T-cell (primary cell): ENCODE measurements around the gene TENM3. TPM values are rescaled to one million over a fixed set of nuclear protein-coding genes. Genes with fewer than 3 reads are reported as not detected.

Experiments
- ATAC-seq, 4 experiments: fragments of 200-7000 bp in 3 of 4; fragments of 150-1000 bp in 1 of 4; cut with Tn5 transposase; replicated peaks in 1 of 4; 1 replicate in 3 of 4; 2 replicates in 1 of 4; pipeline ENCODE4 v1.10.0; 2021; ENCODE audit warnings: moderate library complexity in 3 of 4, mild to moderate bottlenecking in 2 of 4, moderate number of reproducible peaks in 1 of 4
- CTCF ChIA-PET, 2 donors: fragments of 300-600 bp; sonication (Branson Sonifier 250); formaldehyde crosslinking; loops; one replicate each; lab custom pipeline; 2022; ENCODE audit warnings: antibody characterized with exemption in 2 of 2; lab: Charles Lee
- POLR2A ChIA-PET, 2 donors: fragments of 300-600 bp; sonication (Branson Sonifier 250); formaldehyde crosslinking; loops; one replicate each; lab custom pipeline; 2022; ENCODE audit warnings: antibody characterized with exemption in 2 of 2; lab: Charles Lee
- DNase-seq, 35 experiments: peaks; one replicate each; pipeline versions ENCODE4 v3.0.0 to v3.0.0-alpha.2; 2013 to 2023
- H3K27ac ChIP-seq: one replicate; pipeline ENCODE4 v1.5.1; 2013; ENCODE audit warnings: low read length
- H3K27me3 ChIP-seq, 2 experiments: replicated peaks in 1 of 2; 1 replicate in 1 of 2; 2 replicates in 1 of 2; pipeline versions ENCODE4 v1.6.1 to v1.7.0; 2013; ENCODE audit warnings: low read length in 1 of 2, mixed read lengths in 1 of 2; ENCODE audit not compliant: control insufficient read depth in 2 of 2, insufficient read depth in 2 of 2; ENCODE audit errors: extremely low read depth in 1 of 2
- H3K36me3 ChIP-seq, 2 donors: 1 replicate in 1 of 2; 2 replicates in 1 of 2; pipeline versions ENCODE4 v1.6.1 to v1.7.0; 2013; ENCODE audit warnings: low read length in 1 of 2; ENCODE audit not compliant: control insufficient read depth in 2 of 2, insufficient read depth in 1 of 2; ENCODE audit errors: extremely low read depth in 1 of 2
- H3K4me1 ChIP-seq, 2 experiments: 1 replicate in 1 of 2; 2 replicates in 1 of 2; pipeline versions ENCODE4 v1.6.1 to v1.7.0; 2013; ENCODE audit warnings: low read length in 2 of 2, mixed read lengths in 1 of 2; ENCODE audit not compliant: insufficient read depth in 2 of 2, control insufficient read depth in 1 of 2; ENCODE audit errors: extremely low read depth in 1 of 2
- H3K4me3 ChIP-seq, 2 donors: 1 replicate in 1 of 2; 2 replicates in 1 of 2; pipeline versions ENCODE4 v1.5.1 to v1.7.0; 2013; ENCODE audit warnings: mild to moderate bottlenecking in 2 of 2, low read length in 1 of 2, moderate library complexity in 1 of 2; ENCODE audit not compliant: control insufficient read depth in 1 of 2; ENCODE audit errors: extremely low read depth in 1 of 2
- H3K9me3 ChIP-seq: 2 replicates; pipeline ENCODE4 v1.7.0; 2013
- H3K27ac Mint-ChIP-seq, 2 donors: one replicate each; pipeline ENCODE4 v1.8.0; 2020 to 2021; ENCODE audit warnings: mild to moderate bottlenecking in 2 of 2, mixed read lengths in 2 of 2
- H3K27me3 Mint-ChIP-seq, 2 donors: one replicate each; pipeline ENCODE4 v1.8.0; 2021 to 2022; ENCODE audit warnings: mixed read lengths in 2 of 2
- H3K36me3 Mint-ChIP-seq: one replicate; pipeline ENCODE4 v1.8.0; 2021; ENCODE audit warnings: mixed read lengths
- H3K4me1 Mint-ChIP-seq, 3 donors: one replicate each; pipeline ENCODE4 v1.8.0; 2020 to 2022; ENCODE audit warnings: mixed read lengths in 3 of 3, mild to moderate bottlenecking in 1 of 3
- H3K4me3 Mint-ChIP-seq, 3 donors: one replicate each; pipeline ENCODE4 v1.8.0; 2020 to 2022; ENCODE audit warnings: mild to moderate bottlenecking in 3 of 3, mixed read lengths in 3 of 3, moderate library complexity in 3 of 3
- H3K9me3 Mint-ChIP-seq, 3 donors: one replicate each; pipeline ENCODE4 v1.8.0; 2020 to 2022; ENCODE audit warnings: mixed read lengths in 3 of 3
- WGBS: methylation state at CpG from one replicate; pipeline ENCODE4 v1.1.5; 2013; ENCODE audit warnings: missing lambda C conversion rate; ENCODE audit not compliant: insufficient coverage; 5-methylcytosine and 5-hydroxymethylcytosine counted together
- total RNA-seq, 35 experiments: library from RNA in 6 of 35; stranded (reverse) in 6 of 35; fragments of 120-200 nt in 1 of 35; gene quantifications; one replicate each; pipeline versions ENCODE4 v1.2.1 to v1.2.4 and lab custom pipeline; 2013 to 2026

TENM3 gene
- total RNA-seq, 5 donors from 2014 or later (not counting 1 experiment from before 2014, with no cell fraction given): 0.03 to 0.44 (median 0.16) TPM; not detected in 2

DNA sequence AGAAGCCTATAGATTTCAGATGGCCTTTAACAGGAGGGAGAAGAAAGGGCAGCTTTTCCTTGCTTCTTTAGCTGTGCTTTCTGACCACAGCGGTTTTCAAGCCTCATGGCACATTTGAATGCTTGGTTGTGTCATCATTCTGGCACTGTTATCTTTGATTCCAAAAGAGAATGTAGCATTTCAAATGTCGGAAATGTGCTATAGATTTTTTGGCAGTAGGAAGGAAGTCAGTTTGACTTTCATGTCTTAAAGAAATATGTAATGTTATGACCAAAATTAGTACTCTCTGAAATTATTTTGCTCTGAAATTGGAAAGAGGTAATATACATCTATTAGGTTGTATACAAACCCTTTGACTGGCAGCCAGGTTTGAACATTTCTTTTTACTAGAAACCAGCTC lies 171.9 kb downstream of the TENM3 start:
- no peak for DNase-seq
- POLR2A ChIA-PET: no interaction called here
- H3K27ac Mint-ChIP-seq: no peak overlapping the region
- Histone ChIP-seq H3K4me3 (no peak overlapping the region), H3K36me3 (no peaks in the 10 kb centered on the region), H3K9me3 (no peaks in the 10 kb centered on the region), H3K27me3 (no peaks in the 10 kb centered on the region), H3K27ac (no peak overlapping the region), H3K4me1 (no peaks in the 10 kb centered on the region)
- H3K36me3 Mint-ChIP-seq: no peaks in the 10 kb centered on the region
- no peak for ATAC-seq
- CTCF ChIA-PET: no interaction called here
- no peaks in the 10 kb centered on the region for H3K4me1 Mint-ChIP-seq
- peaks cover 8 to 22% (median 12%) of the 10 kb centered on the region in 3 donors for H3K9me3 Mint-ChIP-seq
- H3K4me3 Mint-ChIP-seq: no peak overlapping the region
- whole genome bisulfite sequencing: 57% methylated on average over 1 of the region's 2 CpGs
- peaks cover 0 to 3% of the 10 kb centered on the region in 2 donors for H3K27me3 Mint-ChIP-seq

DNA sequence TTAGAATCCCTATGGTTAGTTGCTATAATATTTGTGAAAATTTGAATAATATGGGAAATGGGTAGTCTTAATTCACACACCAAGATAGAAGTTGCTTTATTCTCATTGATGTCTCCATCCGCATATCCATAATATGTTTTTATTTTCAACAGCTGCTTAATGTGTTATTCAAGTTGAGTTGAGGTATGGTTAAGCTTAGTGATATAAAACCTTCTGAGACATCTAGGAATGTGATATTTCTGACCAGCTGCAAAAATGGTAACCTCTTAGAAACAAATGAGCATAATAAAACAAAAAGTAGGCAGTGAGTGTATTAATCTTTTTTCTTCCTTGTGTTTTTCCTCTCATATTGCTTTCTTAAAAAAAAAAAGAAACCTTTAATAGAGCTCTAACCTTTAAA lies 172.9 kb downstream of the TENM3 start:
- CTCF ChIA-PET: no interaction called here
- no peaks in the 10 kb centered on the region for H3K9me3 ChIP-seq
- POLR2A ChIA-PET: no interaction called here
- H3K4me1 ChIP-seq: no peaks in the 10 kb centered on the region
- H3K27me3 Mint-ChIP-seq: peaks cover 0 to 3% of the 10 kb centered on the region in 2 donors
- no peak for DNase-seq
- H3K4me1 Mint-ChIP-seq: no peaks in the 10 kb centered on the region
- no CpG with 5 or more reads among the region's 1 CpG for WGBS
- ATAC-seq: no peak
- H3K27ac Mint-ChIP-seq: no peak overlapping the region
- no peak overlapping the region for H3K4me3 ChIP-seq
- no peaks in the 10 kb centered on the region for H3K36me3 ChIP-seq
- no peaks in the 10 kb centered on the region for H3K36me3 Mint-ChIP-seq
- peaks cover 8 to 22% (median 12%) of the 10 kb centered on the region in 3 donors for H3K9me3 Mint-ChIP-seq
- H3K27me3 ChIP-seq: no peaks in the 10 kb centered on the region
- H3K27ac ChIP-seq: no peak overlapping the region
- no peak overlapping the region for H3K4me3 Mint-ChIP-seq

DNA sequence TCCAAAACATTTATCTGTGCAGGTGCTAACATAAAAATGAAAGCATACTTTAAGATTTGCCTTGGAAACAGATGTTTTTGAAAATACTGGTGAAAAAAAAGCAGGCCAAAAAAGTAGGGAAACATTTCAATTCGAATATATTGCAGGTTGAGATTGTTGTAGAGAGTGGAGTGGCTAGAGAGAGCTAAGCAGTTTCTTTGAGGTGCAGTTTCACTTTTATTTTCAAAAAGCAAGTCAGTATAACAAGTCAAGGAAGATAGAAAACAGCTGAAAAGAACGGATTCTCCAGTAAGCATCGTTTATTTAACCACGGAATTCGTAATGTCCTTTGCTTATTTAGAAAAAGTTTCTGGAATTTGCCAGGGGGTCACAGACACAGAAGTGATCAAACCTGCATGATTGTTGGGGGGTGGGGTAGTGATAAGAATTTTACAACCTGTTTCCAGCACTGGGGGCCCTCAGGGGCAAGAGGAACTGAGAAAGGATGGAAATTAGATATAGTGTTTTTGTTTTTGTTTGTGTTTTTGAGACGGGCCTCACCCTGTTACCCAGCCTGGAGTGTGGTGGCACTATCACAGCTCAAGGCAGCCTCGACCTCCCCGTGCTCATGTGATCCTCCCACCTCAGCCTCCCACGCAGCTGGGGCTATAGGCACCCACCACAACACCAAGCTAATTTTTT lies 175.0 kb downstream of the TENM3 start:
- ATAC-seq (no peak), DNase-seq (no peak)
- POLR2A ChIA-PET: no interaction called here
- no peaks in the 10 kb centered on the region for H3K4me1 Mint-ChIP-seq
- no peaks in the 10 kb centered on the region for H3K9me3 ChIP-seq
- no peaks in the 10 kb centered on the region for H3K4me1 ChIP-seq
- no peak overlapping the region for H3K27ac Mint-ChIP-seq
- no peaks in the 10 kb centered on the region for H3K36me3 ChIP-seq
- no peak overlapping the region for H3K4me3 ChIP-seq
- no peaks in the 10 kb centered on the region for H3K27me3 ChIP-seq
- H3K27ac ChIP-seq: no peak overlapping the region
- CTCF ChIA-PET: no interaction called here
- peaks cover 0 to 3% of the 10 kb centered on the region in 2 donors for H3K27me3 Mint-ChIP-seq
- no peak overlapping the region for H3K4me3 Mint-ChIP-seq
- peaks cover 0 to 14% (median 9%) of the 10 kb centered on the region in 3 donors for H3K9me3 Mint-ChIP-seq
- 78% methylated on average over 4 of the region's 9 CpGs for WGBS
- H3K36me3 Mint-ChIP-seq: no peaks in the 10 kb centered on the region

DNA sequence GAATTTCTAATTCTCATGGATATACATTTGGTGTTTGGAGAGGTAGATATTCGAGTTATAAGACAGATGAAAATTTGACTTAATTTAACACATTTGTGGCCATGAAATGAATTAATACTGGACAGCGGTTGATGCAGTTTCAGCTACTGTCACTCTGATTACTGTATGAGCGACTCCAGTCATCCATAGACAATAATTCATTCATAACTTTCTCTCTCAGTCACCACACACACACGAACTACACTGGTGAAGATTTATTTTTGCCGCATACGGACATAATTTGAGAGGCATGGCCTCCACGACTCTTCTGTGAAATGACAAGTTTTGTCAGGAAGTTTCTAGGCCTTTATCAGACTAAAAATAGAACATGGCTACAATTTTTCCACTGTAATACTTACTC lies 177.0 kb downstream of the TENM3 start:
- no peak overlapping the region for H3K4me3 Mint-ChIP-seq
- Histone ChIP-seq H3K36me3 (no peaks in the 10 kb centered on the region), H3K9me3 (no peaks in the 10 kb centered on the region), H3K27ac (no peak overlapping the region), H3K27me3 (no peaks in the 10 kb centered on the region), H3K4me1 (no peaks in the 10 kb centered on the region), H3K4me3 (no peak overlapping the region)
- 71% methylated on average over 1 of the region's 7 CpGs for WGBS
- no peaks in the 10 kb centered on the region for H3K4me1 Mint-ChIP-seq
- H3K9me3 Mint-ChIP-seq: peaks cover 0 to 4% (median 0%) of the 10 kb centered on the region in 3 donors
- H3K27me3 Mint-ChIP-seq: peaks cover 0 to 3% of the 10 kb centered on the region in 2 donors
- no peaks in the 10 kb centered on the region for H3K36me3 Mint-ChIP-seq
- ChIA-PET CTCF (no interaction called here), POLR2A (no interaction called here)
- no peak overlapping the region for H3K27ac Mint-ChIP-seq
- no peak for ATAC-seq
- no peak for DNase-seq

DNA sequence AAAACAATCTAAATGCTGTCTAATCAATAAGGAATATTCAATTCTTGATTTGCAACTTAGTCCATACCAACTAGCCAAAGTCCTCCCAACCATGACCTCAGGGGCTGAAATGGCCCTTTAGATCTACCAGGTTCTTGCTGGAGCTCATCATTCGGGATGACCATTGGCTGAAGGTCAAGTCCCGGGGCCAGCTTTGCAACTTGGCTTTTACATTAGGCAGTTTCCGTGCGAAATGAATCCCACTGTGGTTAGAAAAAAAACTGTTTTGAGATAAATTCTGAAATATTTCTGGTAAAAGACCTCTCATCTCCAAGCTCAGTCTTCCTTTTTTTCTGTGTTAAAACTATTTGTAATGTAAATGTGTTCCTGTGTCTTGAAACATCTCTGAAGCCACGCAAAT lies 178.6 kb downstream of the TENM3 start:
- Mint-ChIP-seq H3K4me3 (no peak overlapping the region), H3K27me3 (peaks cover 3 to 8% of the 10 kb centered on the region in 2 donors), H3K9me3 (peaks cover 0 to 4% (median 0%) of the 10 kb centered on the region in 3 donors), H3K27ac (no peak overlapping the region), H3K36me3 (no peaks in the 10 kb centered on the region), H3K4me1 (no peaks in the 10 kb centered on the region)
- ChIA-PET CTCF (interaction anchor here in 1 of 2 donors (0.6 kb wide), 1 partner anchor 384 kb away, joined by 3 read pairs; no protein-coding TSS in a partner anchor), POLR2A (no interaction called here)
- WGBS: 88% methylated on average over 2 of the region's 5 CpGs
- ATAC-seq (no peak), DNase-seq (no peak)
- H3K36me3 ChIP-seq: no peaks in the 10 kb centered on the region
- no peaks in the 10 kb centered on the region for H3K4me1 ChIP-seq
- no peak overlapping the region for H3K27ac ChIP-seq
- no peaks in the 10 kb centered on the region for H3K9me3 ChIP-seq
- H3K27me3 ChIP-seq: no peaks in the 10 kb centered on the region
- H3K4me3 ChIP-seq: no peak overlapping the region

DNA sequence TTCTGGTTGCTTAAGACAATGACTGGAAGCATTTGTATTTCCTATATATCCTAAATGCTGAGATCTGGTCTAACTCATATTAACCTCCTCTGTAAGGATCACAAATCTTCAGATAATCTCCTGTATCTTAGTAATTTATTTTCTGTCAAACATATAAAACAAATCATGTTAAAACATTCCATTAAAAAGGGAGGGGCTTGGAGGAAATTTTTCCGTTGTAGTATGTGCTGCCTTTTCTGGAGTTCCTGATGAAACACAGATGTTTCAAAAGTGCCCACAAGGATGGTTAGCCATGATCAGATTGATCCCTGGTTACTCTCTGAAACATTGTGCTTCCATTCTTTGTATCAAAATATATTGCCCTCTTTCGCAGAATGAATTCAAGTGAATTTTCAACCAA lies 182.1 kb downstream of the TENM3 start:
- H3K36me3 Mint-ChIP-seq: no peaks in the 10 kb centered on the region
- H3K27ac Mint-ChIP-seq: no peak overlapping the region
- H3K9me3 Mint-ChIP-seq: no peaks in the 10 kb centered on the region
- Histone ChIP-seq H3K27ac (no peak overlapping the region), H3K27me3 (no peaks in the 10 kb centered on the region), H3K36me3 (no peaks in the 10 kb centered on the region), H3K4me3 (no peak overlapping the region), H3K4me1 (no peaks in the 10 kb centered on the region), H3K9me3 (no peaks in the 10 kb centered on the region)
- no peak overlapping the region for H3K4me3 Mint-ChIP-seq
- peaks cover 7 to 8% of the 10 kb centered on the region in 2 donors for H3K27me3 Mint-ChIP-seq
- CTCF ChIA-PET: no interaction called here
- 90% methylated on average over 1 of the region's 2 CpGs for WGBS
- ATAC-seq (no peak), DNase-seq (no peak)
- no peaks in the 10 kb centered on the region for H3K4me1 Mint-ChIP-seq
- POLR2A ChIA-PET: no interaction called here
